MM.1S (cell line): ENCODE results near the gene PBX3.

Experiments
- DNase-seq: peaks from one replicate; pipeline ENCODE4 v3.0.0-alpha.2; 2015
- H2AFZ ChIP-seq: fragments of 300-600 bp; sonication (generic); 2 replicates; pipeline ENCODE4 v1.6.0; 2016; ENCODE audit warnings: antibody characterized with exemption, low read length
- H3F3A ChIP-seq: fragments of 300-600 bp; sonication (generic); 2 replicates; pipeline ENCODE4 v1.6.1; 2016; ENCODE audit warnings: mild to moderate bottlenecking, antibody characterized with exemption, low read length, moderate library complexity, mixed read lengths; ENCODE audit not compliant: insufficient read depth
- H3K27ac ChIP-seq: fragments of 300-600 bp; sonication (generic); 2 replicates; pipeline ENCODE4 v1.5.1; 2016; ENCODE audit warnings: mild to moderate bottlenecking, low read length
- H3K27me3 ChIP-seq: fragments of 300-600 bp; sonication (generic); replicated peaks from 2 replicates; pipeline ENCODE4 v1.6.0; 2016; ENCODE audit warnings: low read length; ENCODE audit not compliant: insufficient read depth
- H3K36me3 ChIP-seq: fragments of 300-600 bp; sonication (generic); replicated peaks from 2 replicates; pipeline ENCODE4 v1.6.1; 2016; ENCODE audit warnings: mild to moderate bottlenecking, low read length, mixed read lengths; ENCODE audit not compliant: insufficient read depth
- H3K4me1 ChIP-seq: fragments of 300-600 bp; sonication (generic); 2 replicates; pipeline ENCODE4 v1.6.1; 2016; ENCODE audit warnings: low read length, mixed read lengths
- H3K4me2 ChIP-seq: fragments of 300-600 bp; sonication (generic); 2 replicates; pipeline ENCODE4 v1.6.0; 2016; ENCODE audit warnings: low read depth, low read length
- H3K4me3 ChIP-seq: fragments of 300-600 bp; sonication (generic); 2 replicates; pipeline ENCODE4 v1.5.1; 2016; ENCODE audit warnings: low read length, mixed read lengths
- H3K79me2 ChIP-seq: fragments of 300-600 bp; sonication (generic); 2 replicates; pipeline ENCODE4 v1.6.1; 2016; ENCODE audit warnings: mixed run types, low read length, mixed read lengths
- H3K9ac ChIP-seq: fragments of 300-600 bp; sonication (generic); 2 replicates; pipeline ENCODE4 v1.6.1; 2016; ENCODE audit warnings: low read length, mixed read lengths
- H3K9me2 ChIP-seq: fragments of 300-600 bp; sonication (generic); replicated peaks from 2 replicates; pipeline ENCODE4 v1.6.1; 2016; ENCODE audit warnings: mild to moderate bottlenecking, low read length, mixed read lengths; ENCODE audit not compliant: insufficient read depth
- H3K9me3 ChIP-seq: fragments of 300-600 bp; sonication (generic); replicated peaks from 2 replicates; pipeline ENCODE4 v1.6.1; 2016; ENCODE audit warnings: mild to moderate bottlenecking, low read length, mixed read lengths; ENCODE audit not compliant: insufficient read depth
- H4K20me1 ChIP-seq: fragments of 300-600 bp; sonication (generic); 2 replicates; pipeline ENCODE4 v1.6.1; 2016; ENCODE audit warnings: mild to moderate bottlenecking, low read length, moderate library complexity, mixed read lengths; ENCODE audit not compliant: insufficient read depth
- CTCF ChIP-seq: fragments of 300-600 bp; sonication (generic); IDR thresholded peaks from 2 replicates; pipeline ENCODE4 v1.5.1; 2016; ENCODE audit warnings: antibody characterized with exemption, low read length, mixed read lengths
- EZH2 ChIP-seq: fragments of 300-600 bp; sonication (generic); optimal IDR thresholded peaks from 2 replicates; pipeline ENCODE3; 2017; ENCODE audit warnings: low read depth, mild to moderate bottlenecking, antibody characterized with exemption, low read length, mixed read lengths
- EZH2phosphoT487 ChIP-seq: fragments of 300-600 bp; sonication (generic); IDR thresholded peaks from 2 replicates; pipeline ENCODE4 v1.6.1; 2018; ENCODE audit warnings: antibody characterized with exemption, low read length

PBX3 gene

GRCh38 chr9:126009047-126009446 lies 261.9 kb downstream of the PBX3 start:
- no peak overlapping the region for H3K9ac ChIP-seq
- H3F3A ChIP-seq: no peaks in the 10 kb centered on the region
- no peak for DNase-seq
- no peaks in the 10 kb centered on the region for H3K36me3 ChIP-seq
- H3K4me2 ChIP-seq: no peak overlapping the region
- no peak overlapping the region for H3K27ac ChIP-seq
- TF ChIP-seq CTCF: peak; percentile 23
- no peak for TF ChIP-seq EZH2
- H3K4me3 ChIP-seq: no peak overlapping the region
- no peaks in the 10 kb centered on the region for H3K9me3 ChIP-seq
- H3K4me1 ChIP-seq: no peaks in the 10 kb centered on the region
- no peak overlapping the region for H2AFZ ChIP-seq
- H4K20me1 ChIP-seq: no peaks in the 10 kb centered on the region
- H3K9me2 ChIP-seq: no peaks in the 10 kb centered on the region
- no peaks in the 10 kb centered on the region for H3K79me2 ChIP-seq
- H3K27me3 ChIP-seq: peaks cover 6% of the 10 kb centered on the region

GRCh38 chr9:126014726-126015125 lies 267.6 kb downstream of the PBX3 start:
- Histone ChIP-seq H3K4me3 (no peak overlapping the region), H3K4me1 (no peaks in the 10 kb centered on the region), H3K36me3 (no peaks in the 10 kb centered on the region), H3K9me3 (no peaks in the 10 kb centered on the region), H3K27me3 (0 out of 2 replicates have a peak, but pooled peaks cover under 1% of the 10 kb centered on the region), H3K4me2 (no peak overlapping the region), H3K27ac (no peak overlapping the region), H3K79me2 (no peaks in the 10 kb centered on the region), H3K9ac (no peak overlapping the region), H3K9me2 (no peaks in the 10 kb centered on the region), H2AFZ (no peak overlapping the region), H3F3A (no peaks in the 10 kb centered on the region), H4K20me1 (no peaks in the 10 kb centered on the region)
- TF ChIP-seq CTCF: no peak
- no peak for TF ChIP-seq EZH2phosphoT487
- TF ChIP-seq EZH2: no peak
- DNase-seq: no peak

- Histone ChIP-seq H4K20me1 (no peaks in the 10 kb centered on the region), H3K4me3 (no peak overlapping the region), H3K36me3 (no peaks in the 10 kb centered on the region), H3K9me2 (no peaks in the 10 kb centered on the region), H3K4me2 (no peak overlapping the region), H3K9me3 (no peaks in the 10 kb centered on the region), H3K4me1 (no peaks in the 10 kb centered on the region), H2AFZ (no peak overlapping the region), H3K27ac (no peak overlapping the region), H3K9ac (no peak overlapping the region), H3K79me2 (no peaks in the 10 kb centered on the region), H3F3A (no peaks in the 10 kb centered on the region), H3K27me3 (peaks cover 6% of the 10 kb centered on the region; the same call in 1 of the 2 replicates)
- TF ChIP-seq CTCF (no peak), EZH2phosphoT487 (no peak), EZH2 (no peak)
- DNase-seq: no peak
These were observed 268.3 kb downstream of the PBX3 start for GRCh38 chr9:126015424-126015823.
